ENCODE results near the gene AGBL1. TPM values are rescaled to one million over a fixed set of nuclear protein-coding genes. Genes with fewer than 3 reads are reported as not detected.

AGBL1 gene
- total RNA-seq, 2 experiments from 2014 or later = not detected

- Mint-ChIP-seq H3K36me3 (no peaks in the 10 kb centered on the region), H3K4me1 (no peaks in the 10 kb centered on the region), H3K9me3 (ENCODE audit: low read depth) (no peaks in the 10 kb centered on the region), H3K4me3 (no peak overlapping the region), H3K27ac (no peak overlapping the region), H3K27me3 (peaks cover 2% of the 10 kb centered on the region)
- CTCF ChIA-PET = no interaction called here
- ATAC-seq (no peak), DNase-seq (no peak)
These were observed 683.2 kb downstream of the AGBL1 start for GRCh38 chr15:86762874-86763273.

- H3K36me3 Mint-ChIP-seq = no peaks in the 10 kb centered on the region
- CTCF ChIA-PET = no interaction called here
- no peaks in the 10 kb centered on the region for H3K9me3 Mint-ChIP-seq (ENCODE audit: low read depth)
- ATAC-seq = no peak
- no peaks in the 10 kb centered on the region for H3K4me1 Mint-ChIP-seq
- H3K27me3 Mint-ChIP-seq = peaks cover 2% of the 10 kb centered on the region
- DNase-seq = no peak
- no peak overlapping the region for H3K27ac Mint-ChIP-seq
- no peak overlapping the region for H3K4me3 Mint-ChIP-seq
These were observed 684.4 kb downstream of the AGBL1 start for GRCh38 chr15:86764021-86764420.

- CTCF ChIA-PET = no interaction called here
- H3K9me3 Mint-ChIP-seq (ENCODE audit: low read depth) = no peaks in the 10 kb centered on the region
- no peak for ATAC-seq
- no peak for DNase-seq
- H3K36me3 Mint-ChIP-seq = no peaks in the 10 kb centered on the region
- H3K4me1 Mint-ChIP-seq = no peaks in the 10 kb centered on the region
- no peak overlapping the region for H3K4me3 Mint-ChIP-seq
- no peak overlapping the region for H3K27ac Mint-ChIP-seq
- H3K27me3 Mint-ChIP-seq = no peaks in the 10 kb centered on the region
These were observed 685.6 kb downstream of the AGBL1 start for GRCh38 chr15:86765281-86765680.

- ATAC-seq (no peak), DNase-seq (no peak)
- CTCF ChIA-PET = no interaction called here
- no peaks in the 10 kb centered on the region for H3K27me3 Mint-ChIP-seq
- H3K4me1 Mint-ChIP-seq = no peaks in the 10 kb centered on the region
- H3K9me3 Mint-ChIP-seq (ENCODE audit: low read depth) = no peaks in the 10 kb centered on the region
- no peak overlapping the region for H3K4me3 Mint-ChIP-seq
- no peaks in the 10 kb centered on the region for H3K36me3 Mint-ChIP-seq
- no peak overlapping the region for H3K27ac Mint-ChIP-seq
These were observed 692.8 kb downstream of the AGBL1 start for GRCh38 chr15:86772369-86773059.

GRCh38 chr15:86773736-86774135 lies 694.1 kb downstream of the AGBL1 start:
- no peaks in the 10 kb centered on the region for H3K27me3 Mint-ChIP-seq
- H3K36me3 Mint-ChIP-seq = no peaks in the 10 kb centered on the region
- no peak overlapping the region for H3K4me3 Mint-ChIP-seq
- H3K4me1 Mint-ChIP-seq = no peaks in the 10 kb centered on the region
- CTCF ChIA-PET = no interaction called here
- ATAC-seq (no peak), DNase-seq (no peak)
- no peak overlapping the region for H3K27ac Mint-ChIP-seq
- H3K9me3 Mint-ChIP-seq (ENCODE audit: low read depth) = no peaks in the 10 kb centered on the region

- Mint-ChIP-seq H3K27ac (no peak overlapping the region), H3K27me3 (no peaks in the 10 kb centered on the region), H3K4me1 (no peaks in the 10 kb centered on the region), H3K9me3 (ENCODE audit: low read depth) (no peaks in the 10 kb centered on the region), H3K4me3 (no peak overlapping the region), H3K36me3 (no peaks in the 10 kb centered on the region)
- ATAC-seq = no peak
- CTCF ChIA-PET = no interaction called here
- DNase-seq = no peak
These were observed 696.5 kb downstream of the AGBL1 start for GRCh38 chr15:86776145-86776544.

- Mint-ChIP-seq H3K36me3 (no peaks in the 10 kb centered on the region), H3K4me3 (no peak overlapping the region), H3K4me1 (no peaks in the 10 kb centered on the region), H3K9me3 (ENCODE audit: low read depth) (no peaks in the 10 kb centered on the region), H3K27ac (no peak overlapping the region), H3K27me3 (no peaks in the 10 kb centered on the region)
- CTCF ChIA-PET = no interaction called here
- ATAC-seq (no peak), DNase-seq (no peak)
These were observed 716.9 kb downstream of the AGBL1 start for GRCh38 chr15:86796521-86796920.

GRCh38 chr15:86797135-86797534 lies 717.5 kb downstream of the AGBL1 start:
- no peaks in the 10 kb centered on the region for H3K4me1 Mint-ChIP-seq
- CTCF ChIA-PET = no interaction called here
- H3K36me3 Mint-ChIP-seq = no peaks in the 10 kb centered on the region
- no peak overlapping the region for H3K27ac Mint-ChIP-seq
- H3K27me3 Mint-ChIP-seq = no peaks in the 10 kb centered on the region
- no peaks in the 10 kb centered on the region for H3K9me3 Mint-ChIP-seq (ENCODE audit: low read depth)
- ATAC-seq (no peak), DNase-seq (no peak)
- no peak overlapping the region for H3K4me3 Mint-ChIP-seq

GRCh38 chr15:86799226-86799625 lies 719.6 kb downstream of the AGBL1 start:
- ATAC-seq = no peak
- H3K4me1 Mint-ChIP-seq = no peaks in the 10 kb centered on the region
- CTCF ChIA-PET = no interaction called here
- no peaks in the 10 kb centered on the region for H3K27me3 Mint-ChIP-seq
- no peak for DNase-seq
- H3K9me3 Mint-ChIP-seq (ENCODE audit: low read depth) = no peaks in the 10 kb centered on the region
- H3K4me3 Mint-ChIP-seq = no peak overlapping the region
- H3K27ac Mint-ChIP-seq = no peak overlapping the region
- H3K36me3 Mint-ChIP-seq = no peaks in the 10 kb centered on the region

GRCh38 chr15:86802244-86802643 lies 722.6 kb downstream of the AGBL1 start:
- ATAC-seq = no peak
- DNase-seq = no peak
- Mint-ChIP-seq H3K9me3 (ENCODE audit: low read depth) (no peaks in the 10 kb centered on the region), H3K27me3 (no peaks in the 10 kb centered on the region), H3K27ac (no peak overlapping the region), H3K4me1 (no peaks in the 10 kb centered on the region), H3K4me3 (no peak overlapping the region), H3K36me3 (no peaks in the 10 kb centered on the region)
- CTCF ChIA-PET = no interaction called here

GRCh38 chr15:86804406-86804805 lies 724.7 kb downstream of the AGBL1 start:
- no peaks in the 10 kb centered on the region for H3K27me3 Mint-ChIP-seq

GRCh38 chr15:86810329-86810728 lies 730.7 kb downstream of the AGBL1 start:
- no peak overlapping the region for H3K27ac Mint-ChIP-seq
- H3K4me1 Mint-ChIP-seq = no peaks in the 10 kb centered on the region
- DNase-seq (no peak), ATAC-seq (no peak)
- H3K36me3 Mint-ChIP-seq = no peaks in the 10 kb centered on the region
- H3K27me3 Mint-ChIP-seq = no peaks in the 10 kb centered on the region
- H3K4me3 Mint-ChIP-seq = no peak overlapping the region
- H3K9me3 Mint-ChIP-seq (ENCODE audit: low read depth) = no peaks in the 10 kb centered on the region
- CTCF ChIA-PET = no interaction called here

More at GRCh38 chr15:86804406-86804805, 724.7 kb downstream of the AGBL1 start:
- CTCF ChIA-PET = no interaction called here
- no peaks in the 10 kb centered on the region for H3K9me3 Mint-ChIP-seq (ENCODE audit: low read depth)
- ATAC-seq (no peak), DNase-seq (no peak)
- H3K4me1 Mint-ChIP-seq = no peaks in the 10 kb centered on the region
- no peak overlapping the region for H3K27ac Mint-ChIP-seq
- no peaks in the 10 kb centered on the region for H3K36me3 Mint-ChIP-seq
- no peak overlapping the region for H3K4me3 Mint-ChIP-seq

GRCh38 chr15:86813892-86814291 lies 734.2 kb downstream of the AGBL1 start:
- Mint-ChIP-seq H3K27me3 (no peaks in the 10 kb centered on the region), H3K4me1 (no peaks in the 10 kb centered on the region), H3K36me3 (no peaks in the 10 kb centered on the region), H3K27ac (no peak overlapping the region), H3K9me3 (ENCODE audit: low read depth) (peaks cover 2% of the 10 kb centered on the region), H3K4me3 (no peak overlapping the region)
- DNase-seq (no peak), ATAC-seq (no peak)
- CTCF ChIA-PET = no interaction called here

GRCh38 chr15:86829245-86829644 lies 749.6 kb downstream of the AGBL1 start:
- no peaks in the 10 kb centered on the region for H3K4me1 Mint-ChIP-seq
- no peaks in the 10 kb centered on the region for H3K27me3 Mint-ChIP-seq
- ATAC-seq (no peak), DNase-seq (no peak)
- CTCF ChIA-PET = no interaction called here
- H3K9me3 Mint-ChIP-seq (ENCODE audit: low read depth) = peaks cover 3% of the 10 kb centered on the region
- no peak overlapping the region for H3K4me3 Mint-ChIP-seq
- no peaks in the 10 kb centered on the region for H3K36me3 Mint-ChIP-seq
- no peak overlapping the region for H3K27ac Mint-ChIP-seq

- CTCF ChIA-PET = no interaction called here
- Mint-ChIP-seq H3K4me3 (no peak overlapping the region), H3K36me3 (no peaks in the 10 kb centered on the region), H3K9me3 (ENCODE audit: low read depth) (peaks cover 3% of the 10 kb centered on the region), H3K27me3 (no peaks in the 10 kb centered on the region), H3K27ac (no peak overlapping the region), H3K4me1 (no peaks in the 10 kb centered on the region)
- DNase-seq (no peak), ATAC-seq (no peak)
These were observed 750.6 kb downstream of the AGBL1 start for GRCh38 chr15:86830304-86830703.

Measured in activated CD8-positive, alpha-beta memory T cell treated with anti-CD3 and anti-CD28 coated beads, Interleukin-2, amount 10 ng/mL, durations not matched to agents 7 days and 5 days (primary cell).